ENCODE results near the gene BBS9. TPM values are rescaled to one million over a fixed set of nuclear protein-coding genes. Genes with fewer than 3 reads are reported as not detected.

Gene BBS9
- total and polyA plus RNA-seq, 9 of the 15 experiments (the other 6 are each of a cell fraction or from before 2014, with no cell fraction given), result 0.77 to 3.3 (median 2.4) TPM

- H3K9me3 ChIP-seq (replicated peaks; ENCODE audit: control insufficient read depth, insufficient read depth, low read depth, low read length), result no peaks in the 10 kb centered on the region
- H3K4me3 ChIP-seq, result no peak overlapping the region
- no peak overlapping the region for H3K9ac ChIP-seq (ENCODE audit: insufficient read depth in 1 of 2, low read depth in 2 of 2, low read length in 2 of 2)
- in situ Hi-C loops (cut with MboI) (no loop called here), intact Hi-C loops (cut with micrococcal nuclease) (no loop called here)
- H3K27ac ChIP-seq (ENCODE audit: extremely low read depth, low read depth, low read length), result no peak overlapping the region
- FAIRE-seq (no peak), DNase-seq (ENCODE audit: extremely low read depth in 1 of 4, low spot score in 3 of 4) (no peak), ATAC-seq (no peak)
- H3K79me2 ChIP-seq (ENCODE audit: control insufficient read depth, insufficient read depth, low read length), result no peaks in the 10 kb centered on the region
- H3K4me2 ChIP-seq (ENCODE audit: insufficient read depth, low read length), result no peak overlapping the region
- H3K9me1 ChIP-seq (ENCODE audit: control insufficient read depth, insufficient read depth, low read length), result no peaks in the 10 kb centered on the region
- POLR2A ChIA-PET, result no interaction called here
- WGBS (ENCODE audit: insufficient coverage, low coverage, missing lambda C conversion rate), result 2% methylated on average over 7 of the region's 7 CpGs
- no peak overlapping the region for H2AFZ ChIP-seq (ENCODE audit: low read depth, low read length)
- H3K4me1 ChIP-seq (replicated peaks in 1 of 2; ENCODE audit: control insufficient read depth in 2 of 2, insufficient read depth in 2 of 2, low read length in 2 of 2), result no peaks in the 10 kb centered on the region
- no peaks in the 10 kb centered on the region for H4K20me1 ChIP-seq (replicated peaks; ENCODE audit: control insufficient read depth, insufficient read depth, low read length)
- TF ChIP-seq HBP1 (CRISPR knock-in tag; IDR thresholded peaks at IDR 0.05) (no peak), EWSR1 (IDR thresholded peaks at IDR 0.05; ENCODE audit: borderline replicate concordance, low read depth, partially characterized antibody) (no peak), ZNF696 (CRISPR knock-in tag; conservative IDR thresholded peaks at IDR 0.05) (no peak), ZEB2 (IDR thresholded peaks at IDR 0.05) (no peak), FOSL1 (tag; conservative IDR thresholded peaks at IDR 0.05) (no peak), SMARCC2 (IDR thresholded peaks at IDR 0.05; ENCODE audit: low read depth) (no peak), MCM2 (IDR thresholded peaks at IDR 0.05; ENCODE audit: low read depth) (no peak), ZNF280B (CRISPR knock-in tag; IDR thresholded peaks at IDR 0.05) (no peak), ZKSCAN1 (IDR thresholded peaks at IDR 0.05; ENCODE audit: low read depth, low read length) (no peak), SNAPC5 (CRISPR knock-in tag; IDR thresholded peaks at IDR 0.05) (no peak), E2F8 (IDR thresholded peaks at IDR 0.05; ENCODE audit: low read depth, partially characterized antibody) (no peak), CHD2 (IDR thresholded peaks at IDR 0.05; ENCODE audit: low read depth, low read length) (no peak), ESRRA (IDR thresholded peaks at IDR 0.05; ENCODE audit: borderline replicate concordance, low read depth) (no peak), PML (IDR thresholded peaks at IDR 0.05; ENCODE audit: low read length) (no peak), NELFE (IDR thresholded peaks at IDR 0.05; ENCODE audit: insufficient read depth, insufficient read length) (no peak), ZBTB43 (CRISPR knock-in tag; IDR thresholded peaks at IDR 0.05) (no peak)
- CTCF ChIA-PET (ENCODE audit: low intra/inter-chr PET ratio), result no interaction called here
- BruUV-seq (replicated peaks), result no TSS peak
- H3K27me3 ChIP-seq (ENCODE audit: control insufficient read depth in 2 of 2, insufficient read depth in 2 of 2, low read length in 2 of 2), result no peaks in the 10 kb centered on the region
- H3K36me3 ChIP-seq (ENCODE audit: control insufficient read depth, insufficient read depth, low read length), result no peaks in the 10 kb centered on the region
Observed at GRCh38 chr7:33563651-33564050, 434.3 kb downstream of the BBS9 start.

Measured in K562 (cell line).